Fibroblast of lung (primary cell): Measurements from ENCODE around the gene LGALS14. TPM values are rescaled to one million over a fixed set of nuclear protein-coding genes. Genes with fewer than 3 reads are reported as not detected.

Experiments
- DNase-seq, 2 donors: peaks; one replicate each; pipeline versions ENCODE4 v3.0.0 to v3.0.0-alpha.2; 2010; ENCODE audit warnings: low read depth in 2 of 2
- H2AFZ ChIP-seq: 2 replicates; pipeline ENCODE4 v1.5.1; 2012; ENCODE audit warnings: low read length, control low read depth, inconsistent platforms
- H3K27ac ChIP-seq: 2 replicates; pipeline ENCODE4 v1.5.1; 2011; ENCODE audit warnings: low read length, control low read depth; ENCODE audit not compliant: insufficient read depth
- H3K27me3 ChIP-seq: 2 replicates; pipeline ENCODE4 v1.5.1; 2011; ENCODE audit warnings: mild to moderate bottlenecking, low read length; ENCODE audit not compliant: control insufficient read depth, insufficient read depth
- H3K36me3 ChIP-seq: 2 replicates; pipeline ENCODE4 v1.5.1; 2011; ENCODE audit warnings: low read length; ENCODE audit not compliant: control insufficient read depth, insufficient read depth
- H3K4me1 ChIP-seq: 2 replicates; pipeline ENCODE4 v1.5.1; 2011; ENCODE audit warnings: low read length; ENCODE audit not compliant: control insufficient read depth, insufficient read depth; ENCODE audit errors: extremely low read depth
- H3K4me2 ChIP-seq: 2 replicates; pipeline ENCODE4 v1.5.1; 2011; ENCODE audit warnings: low read length, control low read depth; ENCODE audit not compliant: insufficient read depth; ENCODE audit errors: extremely low read depth
- H3K4me3 ChIP-seq, 4 experiments: fragments of 200-600 bp in 1 of 4; sonication (generic) in 1 of 4; replicated peaks in 1 of 4; 2 replicates each; pipeline ENCODE4 v1.5.1; 2011 to 2016; ENCODE audit warnings: low read length in 4 of 4, low read depth in 3 of 4, mild to moderate bottlenecking in 3 of 4, control low read depth in 2 of 4, inconsistent platforms in 1 of 4, mixed read lengths in 1 of 4; ENCODE audit not compliant: insufficient read depth in 1 of 4; ENCODE audit errors: control extremely low read depth in 1 of 4
- H3K79me2 ChIP-seq: 2 replicates; pipeline ENCODE4 v1.5.1; 2012; ENCODE audit warnings: mild to moderate bottlenecking, low read length, inconsistent platforms; ENCODE audit not compliant: control insufficient read depth, insufficient read depth
- H3K9ac ChIP-seq: 2 replicates; pipeline ENCODE4 v1.5.1; 2011; ENCODE audit warnings: mild to moderate bottlenecking, low read length, control low read depth; ENCODE audit not compliant: insufficient read depth
- H3K9me3 ChIP-seq: 2 replicates; pipeline ENCODE4 v1.5.1; 2012; ENCODE audit warnings: low read depth, low read length; ENCODE audit not compliant: control insufficient read depth, insufficient read depth
- H4K20me1 ChIP-seq: 2 replicates; pipeline ENCODE4 v1.5.1; 2011; ENCODE audit warnings: low read length; ENCODE audit not compliant: control insufficient read depth, insufficient read depth; ENCODE audit errors: extremely low read depth
- CTCF ChIP-seq, 2 donors: IDR thresholded peaks in 1 of 2; conservative IDR thresholded peaks in 1 of 2; 1 replicate in 1 of 2; 2 replicates in 1 of 2; pipeline ENCODE4 v1.5.1; 2011 to 2012; ENCODE audit warnings: low read length in 2 of 2, control low read depth in 1 of 2, inconsistent platforms in 1 of 2, low read depth in 1 of 2, mild to moderate bottlenecking in 1 of 2
- EZH2 ChIP-seq: IDR thresholded peaks from 2 replicates; pipeline ENCODE4 v1.5.1; 2012; ENCODE audit warnings: low read length, control low read depth, mild to moderate bottlenecking; ENCODE audit errors: missing control alignments
- polyA plus RNA-seq, 2 donors: library from polyadenylated mRNA; depleted of rRNA in 1 of 2; stranded (reverse) in 1 of 2; unstranded in 1 of 2; fragments of >200 nt; gene quantifications; 2 replicates each; pipeline ENCODE4 v1.2.1, GENCODE V29; 2011 to 2012; ENCODE audit warnings: missing spikeins in 1 of 2
- total RNA-seq: library from RNA; depleted of rRNA; stranded (reverse); fragments of >200 nt; gene quantifications from 2 replicates; pipeline ENCODE4 v1.2.1, GENCODE V29; 2014

Gene LGALS14
- total and polyA plus RNA-seq, 2 donors (not counting 1 experiment from before 2014, with no cell fraction given), result not detected

- Histone ChIP-seq H3K4me2 (no peak overlapping the region), H3K4me1 (no peaks in the 10 kb centered on the region), H3K27me3 (no peaks in the 10 kb centered on the region), H3K9me3 (no peaks in the 10 kb centered on the region), H3K79me2 (no peaks in the 10 kb centered on the region), H2AFZ (no peak overlapping the region), H3K4me3 (no peak overlapping the region), H3K36me3 (no peaks in the 10 kb centered on the region), H4K20me1 (no peaks in the 10 kb centered on the region), H3K27ac (no peak overlapping the region), H3K9ac (no peak overlapping the region)
- no peak for TF ChIP-seq EZH2
- no peak for TF ChIP-seq CTCF (conservative IDR thresholded peaks at IDR 0.05 in 1 of 2, IDR thresholded peaks at IDR 0.05 in 1 of 2; ENCODE audit: low read depth in 1 of 2, low read length in 2 of 2)
- no peak for DNase-seq
These were observed 34.5 kb downstream of the LGALS14 start for GRCh38 chr19:39738814-39739213.

GRCh38 chr19:39740395-39740794 lies 36.1 kb downstream of the LGALS14 start:
- Histone ChIP-seq H3K27me3 (no peaks in the 10 kb centered on the region), H3K79me2 (no peaks in the 10 kb centered on the region), H3K36me3 (no peaks in the 10 kb centered on the region), H4K20me1 (no peaks in the 10 kb centered on the region), H3K27ac (no peak overlapping the region), H3K9ac (no peak overlapping the region), H3K4me2 (no peak overlapping the region), H2AFZ (no peak overlapping the region), H3K9me3 (no peaks in the 10 kb centered on the region), H3K4me3 (no peak overlapping the region), H3K4me1 (no peaks in the 10 kb centered on the region)
- TF ChIP-seq EZH2 (no peak), CTCF (conservative IDR thresholded peaks at IDR 0.05 in 1 of 2, IDR thresholded peaks at IDR 0.05 in 1 of 2; ENCODE audit: low read depth in 1 of 2, low read length in 2 of 2) (no peak)
- no peak for DNase-seq

- Histone ChIP-seq H3K79me2 (no peaks in the 10 kb centered on the region), H3K27me3 (no peaks in the 10 kb centered on the region), H3K27ac (no peak overlapping the region), H3K9ac (no peak overlapping the region), H3K9me3 (no peaks in the 10 kb centered on the region), H4K20me1 (no peaks in the 10 kb centered on the region), H3K36me3 (no peaks in the 10 kb centered on the region), H3K4me1 (no peaks in the 10 kb centered on the region), H2AFZ (no peak overlapping the region), H3K4me3 (no peak overlapping the region), H3K4me2 (no peak overlapping the region)
- DNase-seq, result no peak
- TF ChIP-seq EZH2 (no peak), CTCF (conservative IDR thresholded peaks at IDR 0.05 in 1 of 2, IDR thresholded peaks at IDR 0.05 in 1 of 2; ENCODE audit: low read depth in 1 of 2, low read length in 2 of 2) (no peak)
These were observed 41.4 kb downstream of the LGALS14 start for GRCh38 chr19:39745643-39746042.
